K562 (cell line): ENCODE measurements around the gene STRA8. TPM values are rescaled to one million over a fixed set of nuclear protein-coding genes. Genes with fewer than 3 reads are reported as not detected.
A peak's percentile ranks its signal among the peaks of the same experiment; 100 is the strongest.

ENCODE experiments used
- HNRNPK ChIP-seq: fragments of 200-400 bp; formaldehyde crosslinking; IDR thresholded peaks from one replicate; pipeline ENCODE4 v1.6.1; 2018; ENCODE audit warnings: mild to moderate bottlenecking, low read depth, low read length; ENCODE audit not compliant: poor library complexity, severe bottlenecking
- MCM3 ChIP-seq: fragments of 450-650 bp; IDR thresholded peaks from 2 replicates; pipeline ENCODE4 v1.6.1; 2016
- NBN ChIP-seq: fragments of 450-650 bp; IDR thresholded peaks from 2 replicates; pipeline ENCODE4 v1.6.1; 2016; ENCODE audit warnings: low read depth, mild to moderate bottlenecking
- NCOA1 ChIP-seq: fragments of 450-650 bp; IDR thresholded peaks from 2 replicates; pipeline ENCODE4 v1.6.1; 2016; ENCODE audit warnings: low read depth
- PHF8 ChIP-seq: fragments of 200-600 bp; sonication (generic); IDR thresholded peaks from 2 replicates; pipeline ENCODE4 v1.6.1; 2012; ENCODE audit warnings: mixed run types, mild to moderate bottlenecking, inconsistent platforms, low read length, moderate library complexity, borderline replicate concordance
- RBM15 ChIP-seq: fragments of 200-400 bp; formaldehyde crosslinking; IDR thresholded peaks from 2 replicates; pipeline ENCODE4 v1.6.1; 2018; ENCODE audit warnings: mild to moderate bottlenecking, low read length, moderate library complexity; ENCODE audit not compliant: insufficient read depth
- SMARCA5 ChIP-seq: fragments of 450-650 bp; IDR thresholded peaks from 2 replicates; pipeline ENCODE4 v1.6.1; 2016
- ZNF175 ChIP-seq: fragments of 200-800 bp; sonication (Bioruptor generic); IDR thresholded peaks from 2 replicates; pipeline ENCODE4 v1.6.1; 2016; ENCODE audit warnings: low read depth, mild to moderate bottlenecking, missing genetic modification characterization, missing compliant biosample characterization
- ZNF184 ChIP-seq: sonication (generic); formaldehyde crosslinking; IDR thresholded peaks from 2 replicates; pipeline ENCODE4 v1.5.0; 2020; ENCODE audit warnings: missing genetic modification reagents
- polyA plus RNA-seq, 8 experiments: library from polyadenylated mRNA; depleted of rRNA in 4 of 8; stranded (reverse) in 5 of 8; unstranded in 3 of 8; fragments of >200 nt; fragmentation: Nextera tagmentation in 2 of 8; fragmentation: Illumina TruSeq in 1 of 8; extraction: Ambion mirVana in 2 of 8; extraction: Trizol in 1 of 8; gene quantifications; 2 replicates each; pipeline versions ENCODE4 v1.2.1 to v1.2.3, GENCODE V29; 2011 to 2014; ENCODE audit warnings: inconsistent platforms in 1 of 8, missing spikeins in 1 of 8
- total RNA-seq, 7 experiments: library from RNA; depleted of rRNA in 6 of 7; stranded (reverse); fragments of >200 nt in 6 of 7; fragmentation: Illumina TruSeq in 2 of 7; extraction: Trizol in 2 of 7; gene quantifications; 2 replicates each; pipeline versions ENCODE4 v1.2.1 to v1.2.3, GENCODE V29; 2011 to 2021; ENCODE audit warnings: low replicate concordance in 1 of 7
- TF ChIP-seq, protein P1 (sequence below): fragments of 450-650 bp; formaldehyde crosslinking; IDR thresholded peaks from 2 replicates; pipeline ENCODE4 v1.4.0; 2020; ENCODE audit warnings: mild to moderate bottlenecking
- TF ChIP-seq, protein P2 (sequence below): fragments of 200-800 bp; sonication (Bioruptor generic); IDR thresholded peaks from 2 replicates; pipeline ENCODE4 v1.6.1; 2016; ENCODE audit warnings: missing genetic modification characterization, missing compliant biosample characterization

The STRA8 gene
- total and polyA plus RNA-seq, 9 of the 15 experiments (the other 6 are each of a cell fraction or from before 2014, with no cell fraction given) = not detected

- TF ChIP-seq, protein P1, sequence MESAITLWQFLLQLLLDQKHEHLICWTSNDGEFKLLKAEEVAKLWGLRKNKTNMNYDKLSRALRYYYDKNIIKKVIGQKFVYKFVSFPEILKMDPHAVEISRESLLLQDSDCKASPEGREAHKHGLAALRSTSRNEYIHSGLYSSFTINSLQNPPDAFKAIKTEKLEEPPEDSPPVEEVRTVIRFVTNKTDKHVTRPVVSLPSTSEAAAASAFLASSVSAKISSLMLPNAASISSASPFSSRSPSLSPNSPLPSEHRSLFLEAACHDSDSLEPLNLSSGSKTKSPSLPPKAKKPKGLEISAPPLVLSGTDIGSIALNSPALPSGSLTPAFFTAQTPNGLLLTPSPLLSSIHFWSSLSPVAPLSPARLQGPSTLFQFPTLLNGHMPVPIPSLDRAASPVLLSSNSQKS = no peak
- TF ChIP-seq, protein P2, sequence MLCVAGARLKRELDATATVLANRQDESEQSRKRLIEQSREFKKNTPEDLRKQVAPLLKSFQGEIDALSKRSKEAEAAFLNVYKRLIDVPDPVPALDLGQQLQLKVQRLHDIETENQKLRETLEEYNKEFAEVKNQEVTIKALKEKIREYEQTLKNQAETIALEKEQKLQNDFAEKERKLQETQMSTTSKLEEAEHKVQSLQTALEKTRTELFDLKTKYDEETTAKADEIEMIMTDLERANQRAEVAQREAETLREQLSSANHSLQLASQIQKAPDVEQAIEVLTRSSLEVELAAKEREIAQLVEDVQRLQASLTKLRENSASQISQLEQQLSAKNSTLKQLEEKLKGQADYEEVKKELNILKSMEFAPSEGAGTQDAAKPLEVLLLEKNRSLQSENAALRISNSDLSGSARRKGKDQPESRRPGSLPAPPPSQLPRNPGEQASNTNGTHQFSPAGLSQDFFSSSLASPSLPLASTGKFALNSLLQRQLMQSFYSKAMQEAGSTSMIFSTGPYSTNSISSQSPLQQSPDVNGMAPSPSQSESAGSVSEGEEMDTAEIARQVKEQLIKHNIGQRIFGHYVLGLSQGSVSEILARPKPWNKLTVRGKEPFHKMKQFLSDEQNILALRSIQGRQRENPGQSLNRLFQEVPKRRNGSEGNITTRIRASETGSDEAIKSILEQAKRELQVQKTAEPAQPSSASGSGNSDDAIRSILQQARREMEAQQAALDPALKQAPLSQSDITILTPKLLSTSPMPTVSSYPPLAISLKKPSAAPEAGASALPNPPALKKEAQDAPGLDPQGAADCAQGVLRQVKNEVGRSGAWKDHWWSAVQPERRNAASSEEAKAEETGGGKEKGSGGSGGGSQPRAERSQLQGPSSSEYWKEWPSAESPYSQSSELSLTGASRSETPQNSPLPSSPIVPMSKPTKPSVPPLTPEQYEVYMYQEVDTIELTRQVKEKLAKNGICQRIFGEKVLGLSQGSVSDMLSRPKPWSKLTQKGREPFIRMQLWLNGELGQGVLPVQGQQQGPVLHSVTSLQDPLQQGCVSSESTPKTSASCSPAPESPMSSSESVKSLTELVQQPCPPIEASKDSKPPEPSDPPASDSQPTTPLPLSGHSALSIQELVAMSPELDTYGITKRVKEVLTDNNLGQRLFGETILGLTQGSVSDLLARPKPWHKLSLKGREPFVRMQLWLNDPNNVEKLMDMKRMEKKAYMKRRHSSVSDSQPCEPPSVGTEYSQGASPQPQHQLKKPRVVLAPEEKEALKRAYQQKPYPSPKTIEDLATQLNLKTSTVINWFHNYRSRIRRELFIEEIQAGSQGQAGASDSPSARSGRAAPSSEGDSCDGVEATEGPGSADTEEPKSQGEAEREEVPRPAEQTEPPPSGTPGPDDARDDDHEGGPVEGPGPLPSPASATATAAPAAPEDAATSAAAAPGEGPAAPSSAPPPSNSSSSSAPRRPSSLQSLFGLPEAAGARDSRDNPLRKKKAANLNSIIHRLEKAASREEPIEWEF (CRISPR knock-in tag) = no peak
- TF ChIP-seq ZNF175 (CRISPR knock-in tag) (no peak), PHF8 (no peak; the same call in 1 of the 2 replicates), MCM3 (0 out of 2 replicates have a peak, but pooled peaks have one; percentile 25), RBM15 (no peak), HNRNPK (no peak), ZNF184 (CRISPR knock-in tag) (no peak), SMARCA5 (no peak), NBN (no peak), NCOA1 (no peak)
Observed at GRCh38 chr7:135253851-135254771, 20.5 kb downstream of the STRA8 start (continued).
